ENCODE measurements around the gene MBD1.

DNA sequence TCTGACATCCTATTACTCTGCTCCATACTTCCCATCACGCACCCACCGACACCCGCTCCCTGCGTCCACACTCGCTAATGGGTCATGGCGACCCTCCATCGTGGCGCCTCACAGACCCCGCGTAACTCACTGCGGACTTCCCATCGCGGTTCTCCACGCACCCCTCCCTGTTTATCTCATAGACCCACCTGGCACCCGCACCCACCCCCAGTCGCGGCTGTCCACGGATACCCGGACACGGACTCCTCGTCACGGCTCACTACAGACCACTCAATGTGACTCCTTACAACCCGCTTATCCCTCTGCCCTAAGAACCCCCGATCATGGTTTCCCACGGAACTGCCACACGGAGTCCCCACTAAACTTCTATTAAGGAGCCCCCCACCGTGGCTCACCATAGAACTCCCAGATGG is 5.7 kb upstream of the MBD1 start:
- TF ChIP-seq POLR2A (IDR thresholded peaks at IDR 0.05) = no peak
- TF ChIP-seq CTCF (IDR thresholded peaks at IDR 0.05) = no peak
